HTR-8/SVneo (cell line): ENCODE data around the gene NKPD1.

ENCODE experiments used
- DNase-seq: peaks from one replicate; pipeline ENCODE4 v3.0.0; 2011; ENCODE audit warnings: low spot score, mixed read lengths; ENCODE audit not compliant: insufficient read length
- FAIRE-seq: peaks from 2 replicates; lab custom pipeline; 2011; peaks lifted over from hg19 to GRCh38; lab: Jason Lieb, UNC

NKPD1 gene

GRCh38 chr19:45158503-45159209 is 2.1 kb downstream of the NKPD1 start:
- no peak for FAIRE-seq

DNA sequence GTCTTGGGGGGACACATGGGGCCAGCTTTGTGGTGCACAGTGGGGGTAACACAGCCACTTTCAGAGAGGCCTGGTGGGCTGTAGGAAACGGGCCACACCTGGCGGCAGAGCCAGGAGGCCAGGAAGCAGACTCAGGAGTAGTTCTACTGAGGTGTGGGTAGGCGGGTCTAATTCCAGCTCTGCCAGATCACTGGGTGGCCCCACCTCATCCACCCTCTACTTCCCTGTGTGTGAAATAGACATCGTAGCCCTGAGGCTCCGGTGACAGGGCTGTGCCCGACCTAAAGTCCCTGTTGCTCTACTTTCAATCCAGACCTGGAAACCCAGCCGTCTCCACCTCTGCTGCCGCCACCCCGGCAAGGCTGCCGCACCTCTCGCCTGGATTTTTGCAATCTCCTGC is 4.0 kb downstream of the NKPD1 start:
- DNase-seq: no peak
- FAIRE-seq: no peak

More at GRCh38 chr19:45158503-45159209, 2.1 kb downstream of the NKPD1 start:
- DNase-seq: no peak

GRCh38 chr19:45156011-45156630 is 4.7 kb downstream of the NKPD1 start:
- DNase-seq (no peak), FAIRE-seq (no peak)

DNA sequence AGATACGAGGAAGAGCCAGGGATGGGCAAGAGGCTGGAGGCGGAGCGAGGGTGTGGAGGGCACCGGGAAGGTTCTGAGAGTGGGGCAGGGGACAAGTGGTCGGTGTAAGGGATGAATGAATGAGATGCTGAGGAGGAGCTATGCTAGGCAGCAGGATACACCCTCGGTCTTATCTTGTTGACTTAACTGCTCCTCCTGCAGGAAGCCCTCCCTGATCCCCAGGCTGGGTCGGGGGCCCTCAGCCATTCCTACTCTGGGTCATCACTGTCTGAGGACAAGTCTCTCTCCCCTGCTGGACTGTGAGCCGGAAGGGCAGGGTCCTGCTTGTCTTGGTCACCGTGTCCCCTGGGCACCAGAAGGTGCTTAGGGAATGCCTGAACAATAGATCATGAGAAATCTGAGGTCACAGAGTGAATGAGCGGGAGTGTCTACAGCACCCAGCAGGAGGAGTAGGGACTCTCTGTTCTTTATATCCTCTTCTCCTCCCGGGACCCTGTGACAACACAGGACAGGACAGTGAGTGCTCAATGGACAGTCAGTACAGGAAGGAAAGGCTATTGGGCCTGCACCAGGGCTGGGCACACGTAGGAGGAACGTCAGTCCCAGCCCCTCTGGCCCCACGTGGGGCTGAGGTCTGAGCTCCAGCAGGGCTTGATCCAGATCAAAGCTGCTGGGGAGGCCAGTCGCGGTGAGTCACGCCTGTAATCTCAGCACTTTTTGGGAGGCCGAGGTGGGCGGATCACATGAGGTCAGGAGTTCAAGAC is 6.5 kb downstream of the NKPD1 start:
- DNase-seq (peak; percentile 60), FAIRE-seq (peak; percentile 79)

- FAIRE-seq: no peak
- no peak for DNase-seq
These were observed 7.3 kb downstream of the NKPD1 start for GRCh38 chr19:45153339-45154063.

GRCh38 chr19:45152504-45153338 is 8.1 kb downstream of the NKPD1 start:
- FAIRE-seq: peak; percentile 48
- DNase-seq: no peak

GRCh38 chr19:45151821-45152503 is 8.8 kb downstream of the NKPD1 start:
- no peak for DNase-seq
- FAIRE-seq: no peak

GRCh38 chr19:45151320-45151719 is 9.5 kb downstream of the NKPD1 start:
- FAIRE-seq (no peak), DNase-seq (no peak)

DNA sequence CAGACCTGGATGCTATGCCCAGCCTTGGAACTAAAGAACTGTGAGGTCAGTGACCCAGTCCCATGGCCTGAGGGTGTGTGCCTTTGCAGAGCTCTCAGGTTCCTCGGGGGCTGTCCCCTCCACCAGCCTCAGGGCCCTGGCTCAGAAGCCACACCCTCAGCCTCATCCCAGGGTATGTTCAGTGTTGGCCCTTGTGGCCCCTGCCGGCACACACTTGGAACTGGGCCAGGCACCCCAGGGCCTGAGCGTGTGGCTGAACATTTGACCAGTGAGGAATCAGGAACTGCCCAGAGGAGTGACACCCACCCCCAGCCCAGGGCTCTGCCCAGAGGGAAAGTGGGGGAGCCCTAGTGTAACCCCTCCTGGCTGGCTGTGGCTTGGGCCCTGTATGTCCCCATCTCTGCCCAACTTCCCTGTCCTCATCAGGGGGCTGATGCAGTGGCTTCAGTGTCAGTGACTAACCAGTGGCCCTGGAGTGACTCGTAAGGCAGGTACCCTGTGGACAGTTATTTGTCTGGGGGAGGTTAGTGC is 10.0 kb downstream of the NKPD1 start:
- DNase-seq: no peak
- no peak for FAIRE-seq

DNA sequence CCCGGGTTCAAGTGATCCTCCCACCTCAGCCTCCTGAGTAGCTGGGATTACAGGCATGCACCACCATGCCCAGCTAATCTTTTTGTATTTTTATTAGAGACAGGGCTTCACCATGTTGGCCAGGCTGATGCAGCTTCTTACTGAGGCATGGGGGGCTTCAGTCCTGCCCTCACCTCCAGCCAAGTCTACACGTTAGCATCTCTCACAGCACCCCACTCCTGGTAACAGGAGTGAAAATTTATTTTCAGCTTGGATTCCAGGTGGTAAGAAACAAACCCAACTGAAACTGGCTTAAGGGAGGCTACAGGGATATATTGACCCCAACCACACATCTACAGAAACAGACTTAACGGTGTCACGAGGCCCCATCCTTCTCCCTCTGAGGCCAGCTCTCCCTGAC is 10.6 kb downstream of the NKPD1 start:
- FAIRE-seq (no peak), DNase-seq (no peak)

DNA sequence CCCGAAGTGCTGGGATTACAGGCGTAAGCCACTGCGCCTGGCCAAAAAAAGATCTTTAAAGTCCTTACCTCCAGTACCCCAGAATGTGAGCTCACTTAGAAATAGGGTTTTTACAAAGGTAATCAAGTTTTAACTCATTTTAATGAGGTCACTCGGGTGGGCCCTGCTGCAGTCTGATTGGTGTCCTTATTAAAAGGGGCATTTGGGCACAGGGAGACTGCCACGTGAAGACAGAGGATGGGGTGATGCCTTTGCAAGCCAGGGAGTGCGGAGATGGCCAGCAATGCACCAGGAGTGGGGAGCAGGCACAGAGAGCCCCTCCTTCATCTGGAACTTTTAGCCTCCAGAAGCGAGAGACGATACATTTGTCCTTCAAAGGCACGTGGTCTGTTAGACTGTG is 11.7 kb downstream of the NKPD1 start:
- no peak for FAIRE-seq
- DNase-seq: no peak

- no peak for FAIRE-seq
- no peak for DNase-seq
These were observed 12.7 kb downstream of the NKPD1 start for GRCh38 chr19:45147835-45148676.

- no peak for DNase-seq
- no peak for FAIRE-seq
These were observed 14.0 kb downstream of the NKPD1 start for GRCh38 chr19:45146741-45147205.

DNA sequence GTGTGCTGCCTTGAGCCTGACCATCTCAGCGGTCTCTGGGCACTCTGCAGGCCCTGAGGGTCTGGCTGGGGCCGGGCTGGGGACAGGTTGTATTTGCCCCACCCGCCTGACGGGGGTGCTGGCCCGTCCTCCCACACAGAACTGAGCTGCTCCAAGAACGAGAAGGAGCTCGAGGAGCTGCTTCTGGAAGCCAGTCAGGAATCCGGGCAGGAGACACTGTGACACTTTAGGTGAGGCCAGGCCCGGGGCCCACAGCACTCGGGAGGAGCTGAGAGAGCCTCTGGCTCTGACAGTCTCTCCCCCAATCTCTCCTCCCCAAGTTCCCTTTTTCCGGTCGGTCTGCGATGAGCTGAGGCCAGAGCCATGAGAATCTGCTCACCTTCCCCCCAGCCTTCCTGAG is 14.5 kb downstream of the NKPD1 start:
- no peak for FAIRE-seq
- DNase-seq: no peak

DNA sequence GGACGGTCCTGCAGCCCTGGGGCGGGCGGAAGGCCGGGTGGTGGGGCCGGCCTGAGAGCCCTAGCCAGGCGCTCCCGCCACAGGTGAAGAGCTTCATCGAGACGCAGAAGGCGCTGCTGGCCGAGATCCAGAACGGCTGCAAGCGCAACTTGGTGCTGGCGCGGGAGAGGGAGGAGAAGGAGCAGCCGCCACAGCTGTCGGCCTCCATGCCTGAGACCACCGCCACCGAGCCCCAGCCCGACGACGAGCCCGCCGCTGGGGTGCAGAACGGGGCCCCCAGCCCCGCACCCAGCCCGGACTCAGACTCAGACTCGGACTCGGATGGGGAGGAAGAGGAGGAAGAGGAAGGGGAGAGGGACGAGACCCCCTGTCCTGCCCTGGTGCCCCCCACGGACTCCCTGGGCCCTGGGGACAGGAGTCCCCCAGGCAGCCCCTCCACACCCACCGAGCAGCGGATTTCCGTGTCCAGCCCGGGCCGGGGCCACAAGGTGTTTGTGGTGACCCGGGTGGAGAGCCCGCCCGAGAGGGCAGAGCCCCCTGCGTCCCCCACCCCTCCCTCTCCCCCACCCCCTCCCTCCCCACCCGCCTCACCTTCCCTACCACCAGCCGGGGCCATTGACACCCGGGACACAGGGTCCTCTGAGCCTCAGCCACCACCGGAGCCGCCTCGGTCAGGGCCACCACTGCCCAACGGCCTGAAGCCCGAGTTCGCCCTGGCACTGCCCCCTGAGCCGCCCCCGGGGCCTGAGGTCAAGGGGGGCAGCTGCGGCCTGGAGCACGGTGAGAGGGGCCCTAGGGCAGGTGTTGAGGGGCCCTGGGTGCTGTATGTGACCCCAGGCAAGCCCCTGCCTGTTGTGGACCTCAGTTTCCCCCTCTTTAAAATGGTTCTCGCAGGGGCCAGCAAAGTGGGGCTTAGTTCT is 15.3 kb downstream of the NKPD1 start:
- FAIRE-seq (no peak), DNase-seq (no peak)

DNA sequence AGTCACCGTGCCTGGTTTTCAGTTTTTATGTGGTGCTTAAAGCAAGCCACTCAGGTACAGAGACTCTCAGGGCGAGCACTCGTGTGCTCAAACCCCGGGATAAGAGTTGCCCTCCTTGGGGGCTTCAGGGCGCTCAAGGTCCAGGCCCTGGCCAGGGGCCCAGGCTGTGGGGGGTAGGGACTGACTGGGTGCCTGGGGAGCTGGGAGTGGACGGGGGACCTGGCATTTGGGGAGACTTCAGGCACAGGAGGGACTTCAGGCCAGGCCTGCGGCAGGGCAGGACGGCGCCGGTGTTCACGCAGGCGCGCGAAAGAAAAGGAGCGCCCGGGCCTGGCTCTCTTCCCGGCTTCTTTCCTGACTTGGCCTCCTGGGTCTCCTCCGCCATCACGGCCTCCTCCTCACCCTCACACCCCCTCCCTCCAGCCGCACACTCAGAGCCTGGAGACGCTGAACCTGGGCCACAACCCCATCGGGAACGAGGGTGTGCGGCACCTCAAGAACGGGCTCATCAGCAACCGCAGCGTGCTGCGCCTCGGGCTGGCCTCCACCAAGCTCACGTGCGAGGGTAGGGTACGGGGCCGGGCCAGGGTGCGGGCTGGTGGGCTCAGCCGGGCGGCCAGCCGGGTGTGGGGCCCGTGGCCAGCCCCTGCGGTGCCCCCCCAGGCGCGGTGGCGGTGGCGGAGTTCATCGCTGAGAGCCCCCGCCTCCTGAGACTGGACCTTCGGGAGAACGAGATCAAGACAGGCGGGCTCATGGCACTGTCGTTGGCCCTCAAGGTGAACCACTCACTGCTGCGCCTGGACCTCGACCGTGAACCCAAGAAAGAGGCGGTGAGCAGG is 16.1 kb downstream of the NKPD1 start:
- DNase-seq (no peak), FAIRE-seq (no peak)
